ENCODE measurements around the gene QPRT.
"Not testable (repeated sequence)": the region's sequence is repeated elsewhere in the genome, so short reads cannot be mapped to it uniquely, and the experiment has no call there.

- not testable (repeated sequence) for TF ChIP-seq ZNF644 (CRISPR knock-in tag; IDR thresholded peaks at IDR 0.05; ENCODE audit: low read depth); ZNF382 (CRISPR knock-in tag; IDR thresholded peaks at IDR 0.05; ENCODE audit: borderline replicate concordance)
These were observed 16.7 kb downstream of the QPRT start for GRCh38 chr16:29695675-29696074.
